ENCODE measurements around the gene GPR55. TPM values are rescaled to one million over a fixed set of nuclear protein-coding genes. Genes with fewer than 3 reads are reported as not detected.

GPR55 gene
- total RNA-seq, 1 donor from 2014 or later: not detected

GRCh38 chr2:230881840-230882239, 43.2 kb downstream of the GPR55 start:
- DNase-seq (ENCODE audit: low read depth): no peak
- no peak overlapping the region for H3K4me3 ChIP-seq (ENCODE audit: low read depth, low read length)
- no peak for TF ChIP-seq CTCF (conservative IDR thresholded peaks at IDR 0.05; ENCODE audit: low read depth, low read length)

- no peak for TF ChIP-seq CTCF (conservative IDR thresholded peaks at IDR 0.05; ENCODE audit: low read depth, low read length)
- DNase-seq (ENCODE audit: low read depth): no peak
- H3K4me3 ChIP-seq (ENCODE audit: low read depth, low read length): no peak overlapping the region
Observed at GRCh38 chr2:230879891-230880290, 45.2 kb downstream of the GPR55 start.

GRCh38 chr2:230879271-230879882, 45.7 kb downstream of the GPR55 start:
- no peak for DNase-seq (ENCODE audit: low read depth)
- no peak for TF ChIP-seq CTCF (conservative IDR thresholded peaks at IDR 0.05; ENCODE audit: low read depth, low read length)
- H3K4me3 ChIP-seq (ENCODE audit: low read depth, low read length): no peak overlapping the region

- no peak for DNase-seq (ENCODE audit: low read depth)
- no peak for TF ChIP-seq CTCF (conservative IDR thresholded peaks at IDR 0.05; ENCODE audit: low read depth, low read length)
- H3K4me3 ChIP-seq (ENCODE audit: low read depth, low read length): no peak overlapping the region
Observed at GRCh38 chr2:230878599-230879188, 46.3 kb downstream of the GPR55 start.

GRCh38 chr2:230877759-230878598, 47.1 kb downstream of the GPR55 start:
- no peak overlapping the region for H3K4me3 ChIP-seq (ENCODE audit: low read depth, low read length)
- DNase-seq (ENCODE audit: low read depth): no peak
- no peak for TF ChIP-seq CTCF (conservative IDR thresholded peaks at IDR 0.05; ENCODE audit: low read depth, low read length)

- TF ChIP-seq CTCF (conservative IDR thresholded peaks at IDR 0.05; ENCODE audit: low read depth, low read length): no peak
- no peak overlapping the region for H3K4me3 ChIP-seq (ENCODE audit: low read depth, low read length)
- no peak for DNase-seq (ENCODE audit: low read depth)
Observed at GRCh38 chr2:230877116-230877758, 47.8 kb downstream of the GPR55 start.
